Activated naive CD4-positive, alpha-beta T cell treated with anti-CD3 and anti-CD28 coated beads, Interleukin-2, amount 50 U/mL, for 72 hours (primary cell): Measurements from ENCODE around the gene SLC39A1. TPM values are rescaled to one million over a fixed set of nuclear protein-coding genes. Genes with fewer than 3 reads are reported as not detected.
"Not testable (repeated sequence)": the region's sequence is repeated elsewhere in the genome, so short reads cannot be mapped to it uniquely, and the experiment has no call there.

ENCODE experiments used
- ATAC-seq, 2 donors: fragments of 150-1000 bp; cut with Tn5 transposase; 2 replicates each; pipeline ENCODE4 v1.10.0; 2021; ENCODE audit warnings: mild to moderate bottlenecking in 2 of 2, moderate library complexity in 2 of 2
- DNase-seq, 2 donors: peaks; one replicate each; pipeline ENCODE4 v3.0.0; 2021 to 2022; ENCODE audit warnings: low spot score in 2 of 2
- H3K27ac Mint-ChIP-seq, 2 donors: one replicate each; pipeline ENCODE4 v1.8.0; 2022; ENCODE audit warnings: mild to moderate bottlenecking in 2 of 2, mixed read lengths in 2 of 2
- H3K36me3 Mint-ChIP-seq, 2 donors: one replicate each; pipeline ENCODE4 v1.8.0; 2022; ENCODE audit warnings: mixed read lengths in 2 of 2
- H3K9me3 Mint-ChIP-seq, 2 donors: one replicate each; pipeline ENCODE4 v1.8.0; 2022; ENCODE audit warnings: mixed read lengths in 2 of 2
- total RNA-seq, 2 donors: library from RNA; stranded (reverse); gene quantifications; one replicate each; pipeline ENCODE4 v1.2.3, GENCODE V29; 2022

SLC39A1 gene, protein sequence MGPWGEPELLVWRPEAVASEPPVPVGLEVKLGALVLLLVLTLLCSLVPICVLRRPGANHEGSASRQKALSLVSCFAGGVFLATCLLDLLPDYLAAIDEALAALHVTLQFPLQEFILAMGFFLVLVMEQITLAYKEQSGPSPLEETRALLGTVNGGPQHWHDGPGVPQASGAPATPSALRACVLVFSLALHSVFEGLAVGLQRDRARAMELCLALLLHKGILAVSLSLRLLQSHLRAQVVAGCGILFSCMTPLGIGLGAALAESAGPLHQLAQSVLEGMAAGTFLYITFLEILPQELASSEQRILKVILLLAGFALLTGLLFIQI
- 10 to 100 TPM; 54.9 to 96.6 TPM for total RNA-seq

DNA sequence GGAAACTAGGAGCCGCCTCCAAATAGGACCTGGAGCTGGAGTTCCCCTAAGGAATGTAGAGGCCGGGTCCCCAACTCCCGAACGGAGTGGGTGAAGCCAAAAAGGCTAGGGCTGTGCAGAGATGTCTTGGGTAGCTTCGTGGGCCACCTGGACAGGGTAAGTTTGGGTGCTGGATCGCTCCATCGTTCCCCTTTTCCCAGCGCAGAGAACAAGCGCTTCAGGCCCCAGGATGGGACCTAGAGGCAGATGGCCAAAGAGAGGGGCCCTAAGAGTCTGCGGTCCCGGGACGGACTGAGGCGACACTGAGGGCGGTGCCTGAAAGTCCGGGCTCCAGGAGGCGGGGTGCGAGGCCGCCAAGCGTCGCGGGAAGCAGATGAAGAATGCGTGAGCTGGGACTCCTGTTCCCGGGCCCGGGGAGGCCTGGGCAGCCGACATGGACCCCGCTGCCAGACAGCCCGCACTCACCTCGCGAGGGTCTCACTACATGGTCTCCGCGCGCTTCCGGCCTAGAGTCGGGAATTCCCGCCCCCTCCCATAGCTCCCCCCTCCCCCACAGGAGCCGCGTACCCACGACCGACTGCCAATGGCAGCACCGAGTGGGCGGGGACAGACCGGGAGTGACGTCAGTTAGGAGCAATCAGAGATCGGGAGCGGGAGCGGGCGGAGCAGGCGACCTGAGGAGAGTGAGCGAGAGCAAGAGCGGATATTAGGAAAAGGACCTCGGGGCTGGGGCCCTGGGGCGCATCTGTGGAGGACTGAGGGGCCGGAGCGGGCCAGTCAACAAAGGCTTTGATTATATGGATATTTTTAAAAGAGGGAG, at the start of gene SLC39A1:
SLC39A1 (minus strand) TSS at position 508 of the 820 bp plus-strand sequence. CDS start 822 bp downstream, outside the sequence.
- ATAC-seq, result peak; percentile 60 to 69
- Mint-ChIP-seq H3K36me3 (peaks cover 30 to 37% of the 10 kb centered on the region in 2 donors), H3K9me3 (no peaks in the 10 kb centered on the region), H3K27ac (peak within 1 kb of the TSS; percentile 85 to 94)
- peak; percentile 97 to 98 for DNase-seq

GRCh38 chr1:154012543-154012942, 49.2 kb upstream of the SLC39A1 start:
- H3K27ac Mint-ChIP-seq, H3K9me3 Mint-ChIP-seq, H3K36me3 Mint-ChIP-seq, ATAC-seq, DNase-seq: not testable (repeated sequence)

- H3K9me3 Mint-ChIP-seq, result no peaks in the 10 kb centered on the region
- ATAC-seq, result no peak
- H3K27ac Mint-ChIP-seq, result no peak overlapping the region
Observed at GRCh38 chr1:154012129-154012528, 48.8 kb upstream of the SLC39A1 start.

GRCh38 chr1:154006136-154006535, 42.8 kb upstream of the SLC39A1 start:
- no peak for DNase-seq
- no peaks in the 10 kb centered on the region for H3K9me3 Mint-ChIP-seq
- peak in 1 of 2 donors; percentile 48 for ATAC-seq
- H3K27ac Mint-ChIP-seq, result no peak overlapping the region
- H3K36me3 Mint-ChIP-seq, result no peaks in the 10 kb centered on the region

More at GRCh38 chr1:154012129-154012528, 48.8 kb upstream of the SLC39A1 start:
- H3K36me3 Mint-ChIP-seq, result no peaks in the 10 kb centered on the region
- no peak for DNase-seq

DNA sequence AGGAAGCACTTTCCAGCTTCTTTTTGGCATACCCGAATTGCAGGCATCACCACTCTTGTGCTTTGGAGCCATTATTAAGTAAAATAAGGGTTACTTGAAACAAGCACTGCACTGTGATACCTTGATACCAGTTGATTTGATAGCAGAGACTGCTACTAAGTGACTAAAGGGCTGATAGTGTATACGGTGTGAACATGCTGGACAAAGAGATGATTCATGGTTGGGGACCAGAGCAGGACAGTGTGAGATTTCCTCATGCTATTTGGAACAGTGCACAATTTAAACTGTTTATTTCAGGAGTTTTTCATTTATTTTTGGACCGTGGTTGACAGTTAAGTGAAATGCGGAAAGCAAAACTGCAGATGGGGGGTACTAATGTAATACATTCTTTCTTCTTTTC, 37.1 kb upstream of the SLC39A1 start:
- no peak overlapping the region for H3K27ac Mint-ChIP-seq
- peaks cover 4 to 6% of the 10 kb centered on the region in 2 donors for H3K36me3 Mint-ChIP-seq
- peaks cover 0 to 4% of the 10 kb centered on the region in 2 donors for H3K9me3 Mint-ChIP-seq
- DNase-seq (no peak), ATAC-seq (peak in 1 of 2 donors; percentile 23)

DNA sequence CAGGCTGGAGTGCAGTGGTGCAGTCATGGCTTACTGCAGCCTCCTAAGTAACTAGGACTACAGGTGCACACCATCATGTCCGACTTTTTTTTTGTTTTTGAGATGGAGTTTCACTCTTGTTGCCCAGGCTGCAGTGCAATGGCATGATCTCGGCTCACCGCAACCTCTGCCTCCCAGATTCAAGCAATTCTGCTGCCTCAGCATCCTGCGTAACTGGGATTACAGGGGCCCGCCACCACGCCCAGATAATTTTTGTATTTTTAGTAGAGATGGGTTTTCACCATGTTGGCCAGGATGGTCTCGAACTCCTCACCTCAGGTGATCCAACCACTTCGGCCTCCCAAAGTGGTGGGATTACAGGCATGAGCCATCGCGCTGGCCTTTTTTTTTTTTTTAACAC, 33.5 kb upstream of the SLC39A1 start:
- not testable (repeated sequence) for H3K27ac Mint-ChIP-seq, DNase-seq, ATAC-seq, H3K9me3 Mint-ChIP-seq
- peaks cover 18 to 31% of the 10 kb centered on the region in 2 donors for H3K36me3 Mint-ChIP-seq

- Mint-ChIP-seq H3K9me3 (peaks cover 0 to 9% of the 10 kb centered on the region in 2 donors), H3K36me3 (peaks cover 31 to 43% of the 10 kb centered on the region in 2 donors)
Observed at GRCh38 chr1:153995640-153996039, 32.3 kb upstream of the SLC39A1 start.

GRCh38 chr1:153995202-153995601, 31.9 kb upstream of the SLC39A1 start:
- Mint-ChIP-seq H3K27ac (peak overlapping the region in 1 of 2 donors; percentile 44), H3K9me3 (peaks cover 3 to 9% of the 10 kb centered on the region in 2 donors), H3K36me3 (peaks cover 35 to 48% of the 10 kb centered on the region in 2 donors)
- no peak for ATAC-seq
- no peak for DNase-seq

More at GRCh38 chr1:153995640-153996039, 32.3 kb upstream of the SLC39A1 start:
- ATAC-seq, result no peak
- DNase-seq, result no peak
- no peak overlapping the region for H3K27ac Mint-ChIP-seq

GRCh38 chr1:153991806-153992205, 28.5 kb upstream of the SLC39A1 start:
- Mint-ChIP-seq H3K27ac (peak overlapping the region; percentile 97), H3K9me3 (peaks cover 3 to 9% of the 10 kb centered on the region in 2 donors), H3K36me3 (peaks cover 36 to 49% of the 10 kb centered on the region in 2 donors)
- DNase-seq (no peak), ATAC-seq (no peak)

DNA sequence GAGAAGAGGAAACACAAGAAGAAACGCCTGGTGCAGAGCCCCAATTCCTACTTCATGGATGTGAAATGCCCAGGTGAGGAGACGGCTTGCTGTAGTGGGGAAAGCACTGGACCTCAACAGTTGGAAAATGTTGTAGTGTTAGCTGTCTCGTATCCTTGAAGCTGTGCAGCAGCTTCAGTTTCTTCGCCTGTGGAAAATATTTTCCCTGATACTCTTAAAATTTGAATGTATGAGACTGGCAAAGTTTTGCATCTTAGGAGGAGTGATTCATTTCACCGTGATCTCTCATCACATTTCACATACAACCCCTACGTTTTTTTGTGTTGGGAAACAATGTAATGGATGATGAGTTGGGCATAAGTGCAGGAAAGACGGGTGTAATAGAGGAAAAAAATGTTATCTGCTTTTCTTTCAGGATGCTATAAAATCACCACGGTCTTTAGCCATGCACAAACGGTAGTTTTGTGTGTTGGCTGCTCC, 27.9 kb upstream of the SLC39A1 start:
- Mint-ChIP-seq H3K27ac (peak overlapping the region; percentile 97), H3K36me3 (peaks cover 36 to 49% of the 10 kb centered on the region in 2 donors), H3K9me3 (peaks cover 3 to 9% of the 10 kb centered on the region in 2 donors)
- DNase-seq (no peak), ATAC-seq (no peak)

DNA sequence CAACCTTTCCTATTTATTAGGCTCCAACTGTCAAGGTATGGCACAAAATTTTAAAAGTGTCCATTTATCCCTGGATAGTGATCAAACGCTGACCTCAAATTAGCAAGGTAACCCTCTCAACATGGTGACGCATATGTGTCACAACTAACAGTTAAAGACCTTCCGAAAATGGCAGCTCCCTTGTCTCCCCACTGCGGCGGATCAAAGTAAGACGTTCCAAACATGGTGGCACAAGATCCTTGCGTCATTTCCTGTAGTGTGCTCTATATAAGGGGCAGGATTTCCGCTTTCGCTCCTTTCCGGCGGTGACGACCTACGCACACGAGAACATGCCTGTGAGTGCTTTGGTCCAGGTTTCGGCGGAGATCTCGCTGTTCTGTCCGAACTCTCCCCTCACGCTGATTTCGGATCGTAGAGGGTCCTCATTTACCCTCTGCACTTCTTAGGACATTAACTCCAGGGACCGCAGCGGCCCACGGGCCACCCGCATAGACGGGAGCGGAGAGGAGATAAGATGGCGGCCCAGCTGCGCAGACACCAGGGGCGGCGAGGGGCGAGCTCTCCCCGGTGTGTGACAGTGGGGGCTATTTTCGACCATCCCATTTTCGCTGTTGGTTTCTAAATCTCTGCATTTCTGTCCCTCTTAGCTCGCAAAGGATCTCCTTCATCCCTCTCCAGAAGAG, 27.3 kb upstream of the SLC39A1 start, which contains the start of gene RPS27:
RPS27 (plus strand) TSS at position 295 of the 683 bp plus-strand sequence; CDS start at position 330, 35 bp downstream.
- peaks cover 3 to 8% of the 10 kb centered on the region in 2 donors for H3K9me3 Mint-ChIP-seq
- DNase-seq (peak; percentile 85 to 90), ATAC-seq (peak; percentile 88 to 91)
- H3K36me3 Mint-ChIP-seq, result peaks cover 35 to 45% of the 10 kb centered on the region in 2 donors
- H3K27ac Mint-ChIP-seq, result peak within 1 kb of the TSS; percentile 97

DNA sequence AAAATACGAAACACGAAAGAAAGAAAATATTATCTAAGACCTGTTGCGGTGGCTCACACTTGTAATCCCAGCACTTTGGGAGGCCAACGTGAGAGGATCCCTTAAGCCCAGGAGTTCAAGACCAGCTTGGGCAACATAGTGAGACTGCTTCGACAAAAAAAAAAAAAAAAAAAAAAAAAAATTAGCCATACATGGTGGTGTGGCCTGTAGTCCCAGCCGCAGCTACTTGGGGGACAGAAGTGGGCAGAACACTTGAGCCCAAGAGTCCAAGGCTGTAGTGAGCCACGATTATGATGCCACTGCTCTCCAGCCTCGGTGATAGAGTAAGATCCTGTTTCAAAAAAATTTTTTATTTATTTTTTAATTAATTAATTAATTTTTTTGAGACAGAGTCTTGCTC, 24.3 kb upstream of the SLC39A1 start:
- peaks cover 1 to 3% of the 10 kb centered on the region in 2 donors for H3K9me3 Mint-ChIP-seq
- H3K36me3 Mint-ChIP-seq, result peaks cover 26% of the 10 kb centered on the region in 2 donors
- DNase-seq (no peak), ATAC-seq (no peak)
- peak overlapping the region in 1 of 2 donors; percentile 91 for H3K27ac Mint-ChIP-seq

- ATAC-seq (peak in 1 of 2 donors; percentile 5), DNase-seq (no peak)
- Mint-ChIP-seq H3K36me3 (peaks cover 11% of the 10 kb centered on the region in 2 donors), H3K27ac (peak within 1 kb of the TSS; percentile 91 to 95), H3K9me3 (peaks cover 0 to 3% of the 10 kb centered on the region in 2 donors)
Observed at GRCh38 chr1:153985941-153986761, 22.8 kb upstream of the SLC39A1 start, which contains the start of gene RAB13. Gene RAB13, minus strand, starts transcription at chr1:153986339. Its CDS starts 103 bp downstream, at chr1:153986236.

GRCh38 chr1:153985341-153985912, 22.1 kb upstream of the SLC39A1 start:
- DNase-seq (no peak), ATAC-seq (peak; percentile 42 to 62)
- H3K27ac Mint-ChIP-seq, result peak overlapping the region; percentile 91 to 95
- peaks cover 0 to 3% of the 10 kb centered on the region in 2 donors for H3K9me3 Mint-ChIP-seq
- peaks cover 4% of the 10 kb centered on the region in 2 donors for H3K36me3 Mint-ChIP-seq
